Hepatocyte (in vitro differentiated cells): ENCODE data around the gene PRKAG1. TPM values are rescaled to one million over a fixed set of nuclear protein-coding genes. Genes with fewer than 3 reads are reported as not detected.

ENCODE experiments used
- DNase-seq: peaks from one replicate; pipeline ENCODE4 v3.0.0-alpha.2; 2016; ENCODE audit warnings: low spot score
- H2AFZ ChIP-seq: fragments of 200-600 bp; sonication (generic); 2 replicates; pipeline ENCODE4 v1.6.0; 2016; ENCODE audit warnings: antibody characterized with exemption, mild to moderate bottlenecking
- H3K27ac ChIP-seq: fragments of 200-600 bp; sonication (generic); 2 replicates; pipeline ENCODE4 v1.5.1; 2016; ENCODE audit warnings: mild to moderate bottlenecking
- H3K27me3 ChIP-seq: fragments of 200-600 bp; sonication (generic); 2 replicates; pipeline ENCODE4 v1.6.1; 2016
- H3K36me3 ChIP-seq: fragments of 200-600 bp; sonication (generic); replicated peaks from 2 replicates; pipeline ENCODE4 v1.5.1; 2016; ENCODE audit warnings: low read depth; ENCODE audit not compliant: insufficient read depth
- H3K4me1 ChIP-seq: fragments of 200-600 bp; sonication (generic); 2 replicates; pipeline ENCODE4 v1.5.1; 2016; ENCODE audit warnings: mild to moderate bottlenecking, moderate library complexity; ENCODE audit not compliant: insufficient read depth
- H3K4me2 ChIP-seq: fragments of 200-600 bp; sonication (generic); 2 replicates; pipeline ENCODE4 v1.6.0; 2016
- H3K4me3 ChIP-seq: fragments of 200-600 bp; sonication (generic); 2 replicates; pipeline ENCODE4 v1.5.1; 2016; ENCODE audit warnings: mild to moderate bottlenecking
- H3K79me2 ChIP-seq: fragments of 200-600 bp; sonication (generic); 2 replicates; pipeline ENCODE4 v1.6.0; 2017; ENCODE audit warnings: mild to moderate bottlenecking
- H3K9me2 ChIP-seq: fragments of 200-600 bp; sonication (generic); replicated peaks from 2 replicates; pipeline ENCODE4 v1.6.0; 2017; ENCODE audit warnings: mild to moderate bottlenecking; ENCODE audit not compliant: insufficient read depth
- H3K9me3 ChIP-seq: fragments of 200-600 bp; sonication (generic); 2 replicates; pipeline ENCODE4 v1.5.1; 2016; ENCODE audit warnings: low read depth, mild to moderate bottlenecking
- H4K20me1 ChIP-seq: fragments of 200-600 bp; sonication (generic); 2 replicates; pipeline ENCODE4 v1.6.0; 2016; ENCODE audit warnings: mild to moderate bottlenecking; ENCODE audit not compliant: insufficient read depth, poor library complexity, severe bottlenecking
- EZH2 ChIP-seq: fragments of 200-600 bp; sonication (generic); IDR thresholded peaks from 2 replicates; pipeline ENCODE4 v1.6.1; 2016; ENCODE audit warnings: antibody characterized with exemption, mild to moderate bottlenecking, borderline replicate concordance
- EZH2phosphoT487 ChIP-seq: fragments of 200-600 bp; sonication (generic); IDR thresholded peaks from one replicate; pipeline ENCODE4 v1.6.1; 2018; ENCODE audit warnings: antibody characterized with exemption, mild to moderate bottlenecking, low read depth, moderate library complexity; ENCODE audit not compliant: unreplicated experiment, severe bottlenecking
- WGBS: methylation state at CpG from one replicate; pipeline ENCODE4 v1.1.6; 2016; ENCODE audit warnings: low lambda C conversion rate; ENCODE audit errors: missing lambda C conversion rate; 5-methylcytosine and 5-hydroxymethylcytosine counted together
- polyA plus RNA-seq: library from polyadenylated mRNA; unstranded; fragments of >200 nt; fragmentation: Nextera tagmentation; extraction: Ambion mirVana; gene quantifications from 2 replicates; pipeline ENCODE4 v1.2.1, GENCODE V29; 2016
- total RNA-seq: library from RNA; depleted of rRNA; stranded (reverse); fragments of >200 nt; gene quantifications from 2 replicates; pipeline ENCODE4 v1.2.3, GENCODE V29; 2014
- TF ChIP-seq, protein P1 (sequence below): fragments of 200-600 bp; sonication (generic); IDR thresholded peaks from 2 replicates; pipeline ENCODE4 v1.5.1; 2016; ENCODE audit warnings: antibody characterized with exemption, mild to moderate bottlenecking; ENCODE audit not compliant: poor library complexity

The PRKAG1 gene
- total and polyA plus RNA-seq, 2 experiments from 2014 or later = 46.0 to 61.5 TPM

GRCh38 chr12:49061157-49061650, 42.6 kb upstream of the PRKAG1 start:
- H4K20me1 ChIP-seq = peaks cover 35% of the 10 kb centered on the region
- no peaks in the 10 kb centered on the region for H3K9me2 ChIP-seq

GRCh38 chr12:49060237-49061156, 41.9 kb upstream of the PRKAG1 start, which contains the start of gene KMT2D:
TSS of gene KMT2D (minus strand) at chr12:49060794. CDS start at chr12:49055324, 5,470 bp downstream.
- Histone ChIP-seq H3K27me3 (no peaks in the 10 kb centered on the region), H4K20me1 (peaks cover 42% of the 10 kb centered on the region), H3K36me3 (no peaks in the 10 kb centered on the region), H3K79me2 (peaks cover 53% of the 10 kb centered on the region), H3K9me3 (no peaks in the 10 kb centered on the region), H3K4me1 (peaks cover 34% of the 10 kb centered on the region), H3K4me2 (peak within 1 kb of the TSS; percentile 99), H3K4me3 (peak within 1 kb of the TSS; percentile 100), H3K27ac (peak within 1 kb of the TSS; percentile 99), H2AFZ (peak within 1 kb of the TSS; percentile 98), H3K9me2 (no peaks in the 10 kb centered on the region)
- WGBS = under 1% methylated on average over 32 of the region's 74 CpGs
- peak; percentile 95 for DNase-seq
- no peak for TF ChIP-seq EZH2
- TF ChIP-seq, protein P1, sequence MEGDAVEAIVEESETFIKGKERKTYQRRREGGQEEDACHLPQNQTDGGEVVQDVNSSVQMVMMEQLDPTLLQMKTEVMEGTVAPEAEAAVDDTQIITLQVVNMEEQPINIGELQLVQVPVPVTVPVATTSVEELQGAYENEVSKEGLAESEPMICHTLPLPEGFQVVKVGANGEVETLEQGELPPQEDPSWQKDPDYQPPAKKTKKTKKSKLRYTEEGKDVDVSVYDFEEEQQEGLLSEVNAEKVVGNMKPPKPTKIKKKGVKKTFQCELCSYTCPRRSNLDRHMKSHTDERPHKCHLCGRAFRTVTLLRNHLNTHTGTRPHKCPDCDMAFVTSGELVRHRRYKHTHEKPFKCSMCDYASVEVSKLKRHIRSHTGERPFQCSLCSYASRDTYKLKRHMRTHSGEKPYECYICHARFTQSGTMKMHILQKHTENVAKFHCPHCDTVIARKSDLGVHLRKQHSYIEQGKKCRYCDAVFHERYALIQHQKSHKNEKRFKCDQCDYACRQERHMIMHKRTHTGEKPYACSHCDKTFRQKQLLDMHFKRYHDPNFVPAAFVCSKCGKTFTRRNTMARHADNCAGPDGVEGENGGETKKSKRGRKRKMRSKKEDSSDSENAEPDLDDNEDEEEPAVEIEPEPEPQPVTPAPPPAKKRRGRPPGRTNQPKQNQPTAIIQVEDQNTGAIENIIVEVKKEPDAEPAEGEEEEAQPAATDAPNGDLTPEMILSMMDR = peak; percentile 21

More at GRCh38 chr12:49061157-49061650, 42.6 kb upstream of the PRKAG1 start:
- H3K4me2 ChIP-seq = peak overlapping the region; percentile 99
- no peaks in the 10 kb centered on the region for H3K36me3 ChIP-seq
- TF ChIP-seq EZH2phosphoT487 (no peak), EZH2 (no peak)
- TF ChIP-seq, protein P1 = no peak
- H2AFZ ChIP-seq = peak overlapping the region; percentile 98
- peaks cover 29% of the 10 kb centered on the region for H3K4me1 ChIP-seq
- no peaks in the 10 kb centered on the region for H3K27me3 ChIP-seq
- peak; percentile 4 for DNase-seq
- 16% methylated on average over 16 of the region's 16 CpGs for WGBS
- peaks cover 46% of the 10 kb centered on the region for H3K79me2 ChIP-seq
- peak overlapping the region; percentile 99 for H3K27ac ChIP-seq
- peak overlapping the region; percentile 100 for H3K4me3 ChIP-seq
- H3K9me3 ChIP-seq = no peaks in the 10 kb centered on the region

DNA sequence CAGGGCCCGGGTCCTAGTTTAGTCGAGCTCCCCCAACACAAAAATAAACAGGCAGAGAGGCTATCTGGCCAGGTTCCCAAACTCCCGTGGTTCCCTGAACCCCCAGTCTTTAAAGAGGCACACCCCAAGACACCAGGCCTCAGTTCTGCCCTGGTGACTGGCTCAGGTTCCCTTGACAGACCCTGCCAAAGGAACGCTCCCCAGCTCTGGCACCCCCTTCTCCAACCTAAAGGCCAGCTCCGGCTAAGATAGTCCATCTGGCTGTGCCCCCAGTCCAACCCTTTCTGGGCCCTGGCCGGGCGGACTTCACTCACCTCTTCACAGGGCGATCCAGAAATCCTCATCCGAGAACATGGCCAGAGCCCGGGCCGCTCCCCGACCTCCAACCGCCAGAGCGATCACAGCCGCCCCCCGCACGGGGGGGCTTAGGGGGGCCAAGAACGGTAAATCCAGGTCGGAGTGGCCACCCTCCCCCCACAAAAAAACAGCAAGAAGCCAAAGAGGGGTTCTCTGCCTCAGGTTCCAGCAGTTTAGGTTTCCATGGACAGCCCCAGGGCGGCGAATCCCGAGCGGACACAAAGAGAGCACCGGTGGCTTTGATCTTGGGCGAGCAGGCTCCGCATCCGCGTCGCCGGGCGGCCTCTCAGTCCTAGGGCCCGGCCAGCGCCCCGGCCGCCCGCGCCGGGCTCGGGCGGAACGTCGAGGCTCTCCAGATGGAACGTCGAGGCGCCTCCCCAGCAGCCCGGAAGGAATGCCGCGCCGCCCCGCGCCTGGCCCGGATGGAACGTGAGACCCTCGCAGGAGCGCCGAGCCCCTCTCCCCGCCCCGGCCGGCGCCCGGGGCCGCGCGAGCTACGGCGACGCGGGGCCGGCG, 41.0 kb upstream of the PRKAG1 start:
- Histone ChIP-seq H3K4me3 (peak overlapping the region; percentile 100), H3K27ac (peak overlapping the region; percentile 99), H3K9me3 (no peaks in the 10 kb centered on the region), H4K20me1 (peaks cover 51% of the 10 kb centered on the region), H3K4me1 (peaks cover 34% of the 10 kb centered on the region), H3K9me2 (no peaks in the 10 kb centered on the region), H3K27me3 (no peaks in the 10 kb centered on the region), H3K36me3 (no peaks in the 10 kb centered on the region), H3K79me2 (peaks cover 63% of the 10 kb centered on the region), H2AFZ (peak overlapping the region; percentile 36), H3K4me2 (peak overlapping the region; percentile 99)
- peak; percentile 69 for DNase-seq
- under 1% methylated on average over 48 of the region's 70 CpGs for WGBS
- TF ChIP-seq EZH2 (no peak), EZH2phosphoT487 (no peak)
- TF ChIP-seq, protein P1 = no peak
